PC-9 (cell line): ENCODE data around the gene PRSS22. TPM values are rescaled to one million over a fixed set of nuclear protein-coding genes. Genes with fewer than 3 reads are reported as not detected.

Source experiments
- BruUV-seq: library from RNA; stranded (reverse); fragments of 400-500 nt; replicated peaks from 2 replicates; lab custom pipeline; 2021; lab: Mats Ljungman, UMichigan
- CTCF ChIA-PET: fragments of 300-600 bp; sonication (Branson Sonifier 250); formaldehyde crosslinking; loops from one replicate; lab custom pipeline; 2022; ENCODE audit warnings: antibody characterized with exemption; lab: Charles Lee
- POLR2A ChIA-PET: fragments of 300-600 bp; sonication (Branson Sonifier 250); formaldehyde crosslinking; loops from one replicate; lab custom pipeline; 2022; ENCODE audit warnings: antibody characterized with exemption; ENCODE audit not compliant: unreplicated experiment; lab: Charles Lee
- DNase-seq, 2 experiments: peaks; one replicate each; pipeline versions ENCODE4 v3.0.0 to v3.0.0-alpha.2; 2015 to 2022; ENCODE audit warnings: mixed read lengths in 1 of 2
- H2AFZ ChIP-seq: fragments of 200-600 bp; sonication (generic); 2 replicates; pipeline ENCODE4 v1.8.1; 2017; ENCODE audit warnings: antibody characterized with exemption
- H3F3A ChIP-seq: fragments of 200-600 bp; sonication (generic); 2 replicates; pipeline ENCODE4 v1.8.1; 2017; ENCODE audit warnings: antibody characterized with exemption, mild to moderate bottlenecking, low read depth; ENCODE audit not compliant: insufficient read depth
- H3K27ac ChIP-seq: fragments of 200-600 bp; sonication (generic); 2 replicates; pipeline ENCODE4 v1.6.1; 2016; ENCODE audit warnings: mixed run types
- H3K27me3 ChIP-seq: fragments of 200-600 bp; sonication (generic); 2 replicates; pipeline ENCODE4 v1.6.1; 2016; ENCODE audit warnings: low read depth, mixed run types; ENCODE audit not compliant: insufficient read depth
- H3K36me3 ChIP-seq: fragments of 200-600 bp; sonication (generic); 2 replicates; pipeline ENCODE4 v1.6.1; 2016; ENCODE audit warnings: low read depth, mixed run types
- H3K4me1 ChIP-seq: fragments of 200-600 bp; sonication (generic); replicated peaks from 2 replicates; pipeline ENCODE4 v1.6.1; 2016; ENCODE audit warnings: mixed run types; ENCODE audit not compliant: insufficient read depth
- H3K4me2 ChIP-seq: fragments of 200-600 bp; sonication (generic); 2 replicates; pipeline ENCODE4 v1.6.1; 2017; ENCODE audit warnings: mixed run types
- H3K4me3 ChIP-seq: fragments of 200-600 bp; sonication (generic); 2 replicates; pipeline ENCODE4 v1.6.1; 2016; ENCODE audit warnings: mixed run types
- H3K79me2 ChIP-seq: fragments of 200-600 bp; sonication (generic); 2 replicates; pipeline ENCODE4 v1.6.1; 2017; ENCODE audit warnings: low read depth, mixed run types
- H3K9me2 ChIP-seq: fragments of 200-600 bp; sonication (generic); 2 replicates; pipeline ENCODE4 v1.8.1; 2017; ENCODE audit warnings: mild to moderate bottlenecking; ENCODE audit not compliant: insufficient read depth
- H3K9me3 ChIP-seq: fragments of 200-600 bp; sonication (generic); 2 replicates; pipeline ENCODE4 v1.8.1; 2016; ENCODE audit warnings: low read depth; ENCODE audit not compliant: insufficient read depth
- H4K20me1 ChIP-seq: fragments of 200-600 bp; sonication (generic); 2 replicates; pipeline ENCODE4 v1.8.1; 2017; ENCODE audit not compliant: insufficient read depth
- CTCF ChIP-seq: fragments of 200-600 bp; sonication (generic); conservative IDR thresholded peaks from 2 replicates; pipeline ENCODE4 v1.6.1; 2017; ENCODE audit warnings: mixed run types, antibody characterized with exemption, mild to moderate bottlenecking, moderate library complexity
- EZH2 ChIP-seq: fragments of 200-600 bp; sonication (generic); IDR thresholded peaks from 2 replicates; pipeline ENCODE4 v1.8.0; 2017; ENCODE audit warnings: antibody characterized with exemption, low read depth
- intact Hi-C: fragments of 100-400 bp; cut with micrococcal nuclease; formaldehyde crosslinking; loops from one replicate; pipeline ENCODE4 v1.10.0; 2022; ENCODE audit not compliant: unreplicated experiment
- total RNA-seq: library from RNA; stranded (reverse); gene quantifications from 2 replicates; pipeline ENCODE4 v1.2.3, GENCODE V29; 2021

PRSS22 gene
- total RNA-seq, 1 experiment from 2014 or later = 99.7 TPM

- ChIA-PET POLR2A (interaction anchor here (0.6 kb wide), 1 partner anchor 66 kb away, joined by 3 read pairs; no protein-coding TSS in a partner anchor), CTCF (interaction anchor here (0.7 kb wide), 1 partner anchor 21 kb away, joined by 3 read pairs; the partner anchor contains the start of gene FLYWCH2)
- H3K9me3 ChIP-seq = no peaks in the 10 kb centered on the region
- peaks cover 20% of the 10 kb centered on the region for H3K4me1 ChIP-seq
- H3F3A ChIP-seq = peaks cover 20% of the 10 kb centered on the region
- peak overlapping the region; percentile 23; the same call in 1 of the 2 replicates for H3K27ac ChIP-seq
- intact Hi-C loops = loop anchor here (1.0 to 10.0 kb wide), 5 partner anchors 21 to 680 kb away; partner anchors contain the start of genes E4F1, FLYWCH2, KREMEN2 and PRSS27
- H2AFZ ChIP-seq = peak overlapping the region; percentile 79
- no peaks in the 10 kb centered on the region for H3K27me3 ChIP-seq
- no peak for TF ChIP-seq EZH2
- peak; percentile 79 for TF ChIP-seq CTCF
- H4K20me1 ChIP-seq = no peaks in the 10 kb centered on the region
- H3K4me2 ChIP-seq = peak overlapping the region; percentile 87
- peak overlapping the region; percentile 86 for H3K4me3 ChIP-seq
- no TSS peak for BruUV-seq
- no peaks in the 10 kb centered on the region for H3K36me3 ChIP-seq
- no peaks in the 10 kb centered on the region for H3K79me2 ChIP-seq
- H3K9me2 ChIP-seq = no peaks in the 10 kb centered on the region
- peak; percentile 78 to 92 for DNase-seq
These were observed 46.3 kb upstream of the PRSS22 start for GRCh38 chr16:2904100-2904921.

GRCh38 chr16:2902337-2903130 is 44.6 kb upstream of the PRSS22 start:
- CTCF ChIA-PET = interaction anchor here (0.6 to 1.3 kb wide), 4 partner anchors 16 to 239 kb away, joined by 3 to 8 read pairs (median 6); no protein-coding TSS in a partner anchor
- Histone ChIP-seq H2AFZ (no peak overlapping the region), H3K79me2 (no peaks in the 10 kb centered on the region), H4K20me1 (no peaks in the 10 kb centered on the region), H3K27ac (no peak overlapping the region), H3K4me3 (no peak overlapping the region), H3K4me2 (no peak overlapping the region), H3K36me3 (no peaks in the 10 kb centered on the region), H3K9me2 (no peaks in the 10 kb centered on the region), H3K4me1 (peaks cover 18% of the 10 kb centered on the region), H3K9me3 (no peaks in the 10 kb centered on the region), H3K27me3 (no peaks in the 10 kb centered on the region), H3F3A (peaks cover 20% of the 10 kb centered on the region)
- TF ChIP-seq EZH2 = no peak
- TF ChIP-seq CTCF = no peak
- POLR2A ChIA-PET = interaction anchor here (0.6 to 0.7 kb wide), 2 partner anchors 9 kb away, joined by 6 to 12 read pairs; no protein-coding TSS in a partner anchor
- DNase-seq = no peak
- intact Hi-C loops = loop anchor here (10.0 kb wide), 1 partner anchor 678 kb away; the partner anchor contains the start of gene E4F1
- no TSS peak for BruUV-seq

- no peak overlapping the region for H3K4me2 ChIP-seq
- H3K27me3 ChIP-seq = no peaks in the 10 kb centered on the region
- no peak overlapping the region for H3K4me3 ChIP-seq
- TF ChIP-seq CTCF (no peak), EZH2 (no peak)
- no peaks in the 10 kb centered on the region for H3K79me2 ChIP-seq
- CTCF ChIA-PET = no interaction called here
- peaks cover 7% of the 10 kb centered on the region for H3K4me1 ChIP-seq
- no peak for DNase-seq
- H3K36me3 ChIP-seq = no peaks in the 10 kb centered on the region
- no peak overlapping the region for H2AFZ ChIP-seq
- intact Hi-C loops = loop anchor here (10.0 kb wide), 1 partner anchor 676 kb away; the partner anchor contains the start of gene E4F1
- POLR2A ChIA-PET = no interaction called here
- no TSS peak for BruUV-seq
- H4K20me1 ChIP-seq = no peaks in the 10 kb centered on the region
- H3F3A ChIP-seq = peaks cover 13% of the 10 kb centered on the region
- H3K9me2 ChIP-seq = no peaks in the 10 kb centered on the region
- no peaks in the 10 kb centered on the region for H3K9me3 ChIP-seq
- H3K27ac ChIP-seq = no peak overlapping the region
These were observed 42.6 kb upstream of the PRSS22 start for GRCh38 chr16:2900526-2901075.
